Body of pancreas (tissue), 4 donors: Measurements from ENCODE around the gene PLEKHA8. TPM values are rescaled to one million over a fixed set of nuclear protein-coding genes. Genes with fewer than 3 reads are reported as not detected.
"Not testable (repeated sequence)": the region's sequence is repeated elsewhere in the genome, so short reads cannot be mapped to it uniquely, and the experiment has no call there.

Source experiments
- ATAC-seq: fragments of 150-250 bp; one replicate; pipeline ENCODE4 v1.9.1; 2016
- DNase-seq, 4 donors: peaks; one replicate each; pipeline ENCODE4 v3.0.0-alpha.2; 2019
- H3K27ac ChIP-seq, 4 donors: fragments of 200-600 bp; sonication (generic); 1 replicate in 3 of 4; 2 replicates in 1 of 4; pipeline versions ENCODE4 v1.5.1 to v1.6.1; 2016 to 2019; ENCODE audit warnings: mild to moderate bottlenecking in 1 of 4, mixed read lengths in 1 of 4, moderate library complexity in 1 of 4
- H3K27me3 ChIP-seq, 2 donors: fragments of 200-600 bp; sonication (generic); one replicate each; pipeline ENCODE4 v1.6.0; 2016; ENCODE audit warnings: mild to moderate bottlenecking in 1 of 2
- H3K36me3 ChIP-seq, 2 donors: fragments of 200-600 bp; sonication (generic); replicated peaks in 1 of 2; 2 replicates each; pipeline ENCODE4 v1.5.1; 2016; ENCODE audit warnings: low read depth in 2 of 2; ENCODE audit not compliant: insufficient read depth in 1 of 2
- H3K4me1 ChIP-seq: fragments of 200-600 bp; sonication (generic); one replicate; pipeline ENCODE4 v1.6.0; 2016
- H3K4me3 ChIP-seq, 2 donors: fragments of 200-600 bp; sonication (generic); 1 replicate in 1 of 2; 2 replicates in 1 of 2; pipeline ENCODE4 v1.5.1; 2016 to 2019
- H3K9me3 ChIP-seq, 3 donors: fragments of 200-600 bp; sonication (generic); 1 replicate in 2 of 3; 2 replicates in 1 of 3; pipeline ENCODE4 v1.5.1; 2016
- POLR2A ChIP-seq, 3 donors: fragments of 450-650 bp; IDR thresholded peaks; one replicate each; pipeline ENCODE4 v1.6.1; 2016; ENCODE audit warnings: antibody characterized with exemption in 3 of 3, mild to moderate bottlenecking in 2 of 3
- WGBS, 2 donors: methylation state at CpG; one replicate each; pipeline ENCODE4 v1.1.5; 2017; 5-methylcytosine and 5-hydroxymethylcytosine counted together
- intact Hi-C: fragments of 100-400 bp; cut with DNase I; formaldehyde crosslinking; loops from one replicate; pipeline ENCODE4 v1.15.1; 2023
- total RNA-seq, 2 donors: library from RNA; depleted of rRNA; stranded (reverse); fragments of >200 nt; gene quantifications; one replicate each; pipeline ENCODE4 v1.1.0, GENCODE V29; 2016
- TF ChIP-seq, protein P1 (sequence below), 7 experiments: fragments of 450-650 bp in 4 of 7; fragments of 200-600 bp in 3 of 7; sonication (generic) in 3 of 7; IDR thresholded peaks; one replicate each; pipeline ENCODE4 v1.5.1; 2016 to 2019; ENCODE audit warnings: antibody characterized with exemption in 7 of 7

Gene PLEKHA8
- total RNA-seq, 2 donors from 2014 or later = 6.7 to 8.2 TPM

GRCh38 chr7:30061786-30062185 lies 33.6 kb downstream of the PLEKHA8 start:
- H3K36me3 ChIP-seq, H3K27ac ChIP-seq, H3K27me3 ChIP-seq, intact Hi-C loops, H3K4me1 ChIP-seq, H3K9me3 ChIP-seq, H3K4me3 ChIP-seq: not testable (repeated sequence)
- WGBS, 2 donors = 9 to 10% methylated on average over 3 of the region's 3 CpGs
- DNase-seq = peak; percentile 46 to 67 (median 49)
- ATAC-seq = peak; percentile 86
- TF ChIP-seq, protein P1, sequence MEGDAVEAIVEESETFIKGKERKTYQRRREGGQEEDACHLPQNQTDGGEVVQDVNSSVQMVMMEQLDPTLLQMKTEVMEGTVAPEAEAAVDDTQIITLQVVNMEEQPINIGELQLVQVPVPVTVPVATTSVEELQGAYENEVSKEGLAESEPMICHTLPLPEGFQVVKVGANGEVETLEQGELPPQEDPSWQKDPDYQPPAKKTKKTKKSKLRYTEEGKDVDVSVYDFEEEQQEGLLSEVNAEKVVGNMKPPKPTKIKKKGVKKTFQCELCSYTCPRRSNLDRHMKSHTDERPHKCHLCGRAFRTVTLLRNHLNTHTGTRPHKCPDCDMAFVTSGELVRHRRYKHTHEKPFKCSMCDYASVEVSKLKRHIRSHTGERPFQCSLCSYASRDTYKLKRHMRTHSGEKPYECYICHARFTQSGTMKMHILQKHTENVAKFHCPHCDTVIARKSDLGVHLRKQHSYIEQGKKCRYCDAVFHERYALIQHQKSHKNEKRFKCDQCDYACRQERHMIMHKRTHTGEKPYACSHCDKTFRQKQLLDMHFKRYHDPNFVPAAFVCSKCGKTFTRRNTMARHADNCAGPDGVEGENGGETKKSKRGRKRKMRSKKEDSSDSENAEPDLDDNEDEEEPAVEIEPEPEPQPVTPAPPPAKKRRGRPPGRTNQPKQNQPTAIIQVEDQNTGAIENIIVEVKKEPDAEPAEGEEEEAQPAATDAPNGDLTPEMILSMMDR (IDR thresholded peaks at IDR 0.05) = peak; percentile 32 to 78 (median 70)

GRCh38 chr7:30062587-30062986 lies 34.4 kb downstream of the PLEKHA8 start:
- no peak overlapping the region for H3K4me3 ChIP-seq
- no peaks in the 10 kb centered on the region for H3K4me1 ChIP-seq
- no peaks in the 10 kb centered on the region for H3K9me3 ChIP-seq
- H3K27me3 ChIP-seq = no peaks in the 10 kb centered on the region
- peak; percentile 56 for ATAC-seq
- no peaks in the 10 kb centered on the region for H3K36me3 ChIP-seq
- intact Hi-C loops = no loop called here
- no peak overlapping the region for H3K27ac ChIP-seq
- TF ChIP-seq POLR2A (IDR thresholded peaks at IDR 0.05) = no peak
- TF ChIP-seq, protein P1 (IDR thresholded peaks at IDR 0.05) = peak in 6 of 7 experiments; percentile 31 to 71 (median 57)
- WGBS, 2 donors = 40 to 54% methylated on average over 1 of the region's 1 CpG
- DNase-seq = no peak

DNA sequence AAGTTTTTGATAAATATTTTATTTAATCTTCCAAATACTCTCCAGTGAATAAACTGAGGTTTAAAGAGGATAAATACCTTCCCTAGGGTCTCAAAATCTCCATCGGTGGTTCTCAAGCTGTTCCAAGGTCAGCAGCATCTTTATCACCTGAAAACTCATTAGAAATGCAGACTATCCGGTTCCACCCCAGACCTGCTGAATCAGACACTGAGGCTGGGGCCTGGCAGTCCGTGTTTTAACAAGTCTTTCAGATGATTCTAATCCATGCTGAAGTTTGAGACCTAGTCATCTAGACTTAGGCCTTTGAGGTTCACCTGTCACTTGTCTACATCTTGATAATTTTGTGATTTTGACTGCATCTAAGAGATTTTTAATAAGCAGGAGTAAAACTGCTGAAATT lies 37.5 kb downstream of the PLEKHA8 start:
- ATAC-seq (no peak), DNase-seq (no peak)
- 58 to 63% methylated on average over 3 of the region's 3 CpGs for WGBS, 2 donors
- H3K36me3 ChIP-seq = no peaks in the 10 kb centered on the region
- no peaks in the 10 kb centered on the region for H3K9me3 ChIP-seq
- H3K27ac ChIP-seq = no peak overlapping the region
- H3K4me3 ChIP-seq = no peak overlapping the region
- TF ChIP-seq, protein P1 (IDR thresholded peaks at IDR 0.05) = no peak
- no peak for TF ChIP-seq POLR2A (IDR thresholded peaks at IDR 0.05)
- intact Hi-C loops = no loop called here
- H3K4me1 ChIP-seq = peaks cover 12% of the 10 kb centered on the region
- no peaks in the 10 kb centered on the region for H3K27me3 ChIP-seq

- ATAC-seq = no peak
- no peaks in the 10 kb centered on the region for H3K9me3 ChIP-seq
- no peak overlapping the region for H3K27ac ChIP-seq
- H3K4me1 ChIP-seq = peaks cover 12% of the 10 kb centered on the region
- intact Hi-C loops = no loop called here
- no peak overlapping the region for H3K4me3 ChIP-seq
- no peak for DNase-seq
- WGBS, 2 donors = 85 to 94% methylated on average over 1 of the region's 1 CpG
- no peaks in the 10 kb centered on the region for H3K27me3 ChIP-seq
- no peaks in the 10 kb centered on the region for H3K36me3 ChIP-seq
- TF ChIP-seq POLR2A (IDR thresholded peaks at IDR 0.05) = no peak
- TF ChIP-seq, protein P1 (IDR thresholded peaks at IDR 0.05) = no peak
Observed at GRCh38 chr7:30066687-30067086, 38.5 kb downstream of the PLEKHA8 start.

- H3K27me3 ChIP-seq = no peaks in the 10 kb centered on the region
- H3K4me3 ChIP-seq = no peak overlapping the region
- no peak overlapping the region for H3K27ac ChIP-seq
- TF ChIP-seq, protein P1 (IDR thresholded peaks at IDR 0.05) = no peak
- no peak for TF ChIP-seq POLR2A (IDR thresholded peaks at IDR 0.05)
- intact Hi-C loops = no loop called here
- no peak for DNase-seq
- no peaks in the 10 kb centered on the region for H3K9me3 ChIP-seq
- peaks cover 12% of the 10 kb centered on the region for H3K4me1 ChIP-seq
- H3K36me3 ChIP-seq = no peaks in the 10 kb centered on the region
- ATAC-seq = peak; percentile 80
Observed at GRCh38 chr7:30068117-30068516, 39.9 kb downstream of the PLEKHA8 start.
